HepG2 (cell line): Measurements from ENCODE around the gene RABGGTA. TPM values are rescaled to one million over a fixed set of nuclear protein-coding genes. Genes with fewer than 3 reads are reported as not detected.

Source experiments
- AKAP8 ChIP-seq: sonication (generic); formaldehyde crosslinking; IDR thresholded peaks from 2 replicates; pipeline ENCODE4 v1.5.1; 2020; ENCODE audit warnings: mild to moderate bottlenecking, missing genetic modification reagents
- DDIT3 ChIP-seq: sonication (generic); formaldehyde crosslinking; IDR thresholded peaks from 2 replicates; pipeline ENCODE4 v1.4.0; 2020; ENCODE audit warnings: mild to moderate bottlenecking, missing genetic modification reagents
- FOXO1 ChIP-seq: sonication (generic); formaldehyde crosslinking; IDR thresholded peaks from 2 replicates; pipeline ENCODE4 v1.4.0; 2020; ENCODE audit warnings: missing genetic modification reagents
- HES4 ChIP-seq: sonication (generic); formaldehyde crosslinking; IDR thresholded peaks from 2 replicates; pipeline ENCODE4 v1.9.0; 2021; ENCODE audit warnings: mild to moderate bottlenecking, missing genetic modification reagents, borderline replicate concordance
- JUNB ChIP-seq: sonication (generic); formaldehyde crosslinking; IDR thresholded peaks from 2 replicates; pipeline ENCODE4 v1.8.0; 2022; ENCODE audit warnings: missing genetic modification reagents, mild to moderate bottlenecking, borderline replicate concordance
- KDM3A ChIP-seq: IDR thresholded peaks from 2 replicates; pipeline ENCODE4 v1.6.1; 2018; ENCODE audit warnings: low read depth, missing compliant biosample characterization
- MBNL3 ChIP-seq: fragments of 250-450 bp; sonication (Bioruptor Pico); conservative IDR thresholded peaks from 2 replicates; pipeline ENCODE4 v1.8.0; 2022; ENCODE audit warnings: mild to moderate bottlenecking, inconsistent platforms
- MEF2D ChIP-seq: sonication (generic); formaldehyde crosslinking; IDR thresholded peaks from 2 replicates; pipeline ENCODE4 v1.5.1; 2020; ENCODE audit warnings: mild to moderate bottlenecking, missing genetic modification reagents
- SKI ChIP-seq: fragments of 450-650 bp; IDR thresholded peaks from one replicate; pipeline ENCODE4 v1.6.1; 2018; ENCODE audit warnings: mild to moderate bottlenecking; ENCODE audit not compliant: partially characterized antibody
- ZBTB7A ChIP-seq: sonication (generic); formaldehyde crosslinking; IDR thresholded peaks from 2 replicates; pipeline ENCODE4 v1.8.0; 2022; ENCODE audit warnings: mild to moderate bottlenecking, missing genetic modification reagents
- ZKSCAN1 ChIP-seq: fragments of 150-350 bp; IDR thresholded peaks from 2 replicates; pipeline ENCODE4 v1.6.1; 2014; ENCODE audit warnings: low read length
- ZNF296 ChIP-seq: sonication (generic); formaldehyde crosslinking; conservative IDR thresholded peaks from 2 replicates; pipeline ENCODE4 v1.5.0; 2020; ENCODE audit warnings: mild to moderate bottlenecking, missing genetic modification reagents
- ZNF331 ChIP-seq: sonication (generic); formaldehyde crosslinking; IDR thresholded peaks from 2 replicates; pipeline ENCODE4 v1.4.0; 2020; ENCODE audit warnings: missing genetic modification reagents
- ZNF350 ChIP-seq: sonication (generic); formaldehyde crosslinking; IDR thresholded peaks from 2 replicates; pipeline ENCODE4 v1.4.0; 2020; ENCODE audit warnings: mild to moderate bottlenecking, low read depth, missing genetic modification reagents, borderline replicate concordance
- ZNF558 ChIP-seq: sonication (generic); formaldehyde crosslinking; IDR thresholded peaks from 2 replicates; pipeline ENCODE4 v1.9.0; 2022; ENCODE audit warnings: mild to moderate bottlenecking, missing genetic modification reagents, borderline replicate concordance
- ZNF563 ChIP-seq: sonication (generic); formaldehyde crosslinking; IDR thresholded peaks from 2 replicates; pipeline ENCODE4 v1.8.0; 2022; ENCODE audit warnings: mild to moderate bottlenecking, moderate library complexity, missing genetic modification reagents
- ZNF768 ChIP-seq: sonication (generic); formaldehyde crosslinking; IDR thresholded peaks from 2 replicates; pipeline ENCODE4 v1.4.0; 2020; ENCODE audit warnings: missing genetic modification reagents
- ZNF788 ChIP-seq: sonication (generic); formaldehyde crosslinking; IDR thresholded peaks from 2 replicates; pipeline ENCODE4 v1.5.0; 2020; ENCODE audit warnings: mild to moderate bottlenecking, missing genetic modification reagents, borderline replicate concordance
- polyA plus RNA-seq, 8 experiments: library from polyadenylated mRNA; depleted of rRNA in 3 of 8; stranded (reverse) in 7 of 8; unstranded in 1 of 8; fragments of >200 nt; fragmentation: Illumina TruSeq in 4 of 8; extraction: Trizol in 4 of 8; gene quantifications; 2 replicates each; pipeline versions ENCODE4 v1.2.1 to v1.2.3, GENCODE V29; 2011 to 2016; ENCODE audit warnings: low read depth in 4 of 8, missing spikeins in 1 of 8, mixed read lengths in 1 of 8; ENCODE audit not compliant: insufficient read depth in 1 of 8
- total RNA-seq, 5 experiments: library from RNA; depleted of rRNA; stranded (reverse); fragments of >200 nt; fragmentation: Illumina TruSeq; extraction: Trizol; gene quantifications; 2 replicates each; pipeline ENCODE4 v1.2.3, GENCODE V29; 2016; ENCODE audit warnings: low read depth in 1 of 5
- TF ChIP-seq, protein P1 (sequence below): sonication (generic); formaldehyde crosslinking; IDR thresholded peaks from 2 replicates; pipeline ENCODE4 v1.5.0; 2020; ENCODE audit warnings: mild to moderate bottlenecking, low read depth, missing genetic modification reagents, borderline replicate concordance
- TF ChIP-seq, protein P2 (sequence below): IDR thresholded peaks from 2 replicates; pipeline ENCODE4 v1.6.1; 2016; ENCODE audit warnings: low read depth
- TF ChIP-seq, protein P3 (sequence below): sonication (generic); formaldehyde crosslinking; IDR thresholded peaks from 2 replicates; pipeline ENCODE4 v1.5.0; 2020; ENCODE audit warnings: missing genetic modification reagents
- TF ChIP-seq, protein P4 (sequence below): sonication (generic); formaldehyde crosslinking; IDR thresholded peaks from 2 replicates; pipeline ENCODE4 v1.4.0; 2020; ENCODE audit warnings: missing genetic modification reagents

RABGGTA gene
- total and polyA plus RNA-seq, 2 of the 13 experiments (the other 11 are each of a cell fraction or from before 2014, with no cell fraction given): 57.9 to 90.8 TPM

- TF ChIP-seq DDIT3: peak; percentile 87; the same call in 1 of the 2 replicates
- TF ChIP-seq, protein P1, sequence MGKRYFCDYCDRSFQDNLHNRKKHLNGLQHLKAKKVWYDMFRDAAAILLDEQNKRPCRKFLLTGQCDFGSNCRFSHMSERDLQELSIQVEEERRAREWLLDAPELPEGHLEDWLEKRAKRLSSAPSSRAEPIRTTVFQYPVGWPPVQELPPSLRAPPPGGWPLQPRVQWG: no peak; the same call in 1 of the 2 replicates
- TF ChIP-seq FOXO1: peak; percentile 45; the same call in 1 of the 2 replicates
- TF ChIP-seq, protein P2, sequence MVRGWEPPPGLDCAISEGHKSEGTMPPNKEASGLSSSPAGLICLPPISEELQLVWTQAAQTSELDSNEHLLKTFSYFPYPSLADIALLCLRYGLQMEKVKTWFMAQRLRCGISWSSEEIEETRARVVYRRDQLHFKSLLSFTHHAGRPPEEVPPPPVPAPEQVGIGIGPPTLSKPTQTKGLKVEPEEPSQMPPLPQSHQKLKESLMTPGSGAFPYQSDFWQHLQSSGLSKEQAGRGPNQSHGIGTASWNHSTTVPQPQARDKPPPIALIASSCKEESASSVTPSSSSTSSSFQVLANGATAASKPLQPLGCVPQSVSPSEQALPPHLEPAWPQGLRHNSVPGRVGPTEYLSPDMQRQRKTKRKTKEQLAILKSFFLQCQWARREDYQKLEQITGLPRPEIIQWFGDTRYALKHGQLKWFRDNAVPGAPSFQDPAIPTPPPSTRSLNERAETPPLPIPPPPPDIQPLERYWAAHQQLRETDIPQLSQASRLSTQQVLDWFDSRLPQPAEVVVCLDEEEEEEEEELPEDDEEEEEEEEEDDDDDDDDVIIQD: peak; percentile 35; the same call in 1 of the 2 replicates
- TF ChIP-seq KDM3A (CRISPR knock-in tag): no peak; the same call in 1 of the 2 replicates
- no peak; the same call in 1 of the 2 replicates for TF ChIP-seq ZNF331 (CRISPR knock-in tag)
- no peak; the same call in 1 of the 2 replicates for TF ChIP-seq ZNF788 (CRISPR knock-in tag)
- no peak; the same call in 1 of the 2 replicates for TF ChIP-seq ZNF563 (CRISPR knock-in tag)
- peak; percentile 24 for TF ChIP-seq ZBTB7A (CRISPR knock-in tag)
- TF ChIP-seq AKAP8 (CRISPR knock-in tag): no peak
- no peak for TF ChIP-seq MEF2D (CRISPR knock-in tag)
- TF ChIP-seq, protein P3, sequence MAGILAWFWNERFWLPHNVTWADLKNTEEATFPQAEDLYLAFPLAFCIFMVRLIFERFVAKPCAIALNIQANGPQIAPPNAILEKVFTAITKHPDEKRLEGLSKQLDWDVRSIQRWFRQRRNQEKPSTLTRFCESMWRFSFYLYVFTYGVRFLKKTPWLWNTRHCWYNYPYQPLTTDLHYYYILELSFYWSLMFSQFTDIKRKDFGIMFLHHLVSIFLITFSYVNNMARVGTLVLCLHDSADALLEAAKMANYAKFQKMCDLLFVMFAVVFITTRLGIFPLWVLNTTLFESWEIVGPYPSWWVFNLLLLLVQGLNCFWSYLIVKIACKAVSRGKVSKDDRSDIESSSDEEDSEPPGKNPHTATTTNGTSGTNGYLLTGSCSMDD (CRISPR knock-in tag): no peak
- TF ChIP-seq ZNF768 (CRISPR knock-in tag): no peak
- TF ChIP-seq ZNF350 (CRISPR knock-in tag): no peak
- TF ChIP-seq HES4 (CRISPR knock-in tag): peak; percentile 71; the same call in 1 of the 2 replicates
- TF ChIP-seq, protein P4, sequence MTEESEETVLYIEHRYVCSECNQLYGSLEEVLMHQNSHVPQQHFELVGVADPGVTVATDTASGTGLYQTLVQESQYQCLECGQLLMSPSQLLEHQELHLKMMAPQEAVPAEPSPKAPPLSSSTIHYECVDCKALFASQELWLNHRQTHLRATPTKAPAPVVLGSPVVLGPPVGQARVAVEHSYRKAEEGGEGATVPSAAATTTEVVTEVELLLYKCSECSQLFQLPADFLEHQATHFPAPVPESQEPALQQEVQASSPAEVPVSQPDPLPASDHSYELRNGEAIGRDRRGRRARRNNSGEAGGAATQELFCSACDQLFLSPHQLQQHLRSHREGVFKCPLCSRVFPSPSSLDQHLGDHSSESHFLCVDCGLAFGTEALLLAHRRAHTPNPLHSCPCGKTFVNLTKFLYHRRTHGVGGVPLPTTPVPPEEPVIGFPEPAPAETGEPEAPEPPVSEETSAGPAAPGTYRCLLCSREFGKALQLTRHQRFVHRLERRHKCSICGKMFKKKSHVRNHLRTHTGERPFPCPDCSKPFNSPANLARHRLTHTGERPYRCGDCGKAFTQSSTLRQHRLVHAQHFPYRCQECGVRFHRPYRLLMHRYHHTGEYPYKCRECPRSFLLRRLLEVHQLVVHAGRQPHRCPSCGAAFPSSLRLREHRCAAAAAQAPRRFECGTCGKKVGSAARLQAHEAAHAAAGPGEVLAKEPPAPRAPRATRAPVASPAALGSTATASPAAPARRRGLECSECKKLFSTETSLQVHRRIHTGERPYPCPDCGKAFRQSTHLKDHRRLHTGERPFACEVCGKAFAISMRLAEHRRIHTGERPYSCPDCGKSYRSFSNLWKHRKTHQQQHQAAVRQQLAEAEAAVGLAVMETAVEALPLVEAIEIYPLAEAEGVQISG (CRISPR knock-in tag): no peak
- TF ChIP-seq ZKSCAN1: no peak
- TF ChIP-seq ZNF296 (CRISPR knock-in tag): peak; percentile 78
- TF ChIP-seq JUNB (CRISPR knock-in tag): no peak
- TF ChIP-seq MBNL3 (CRISPR knock-in tag): no peak
- no peak for TF ChIP-seq SKI
- TF ChIP-seq ZNF558 (CRISPR knock-in tag): peak; percentile 13; the same call in 1 of the 2 replicates
Measured at GRCh38 chr14:24241829-24242443, 29.5 kb downstream of the RABGGTA start (continued).
